GM21529 (cell line): ENCODE measurements around the gene KCTD5.
"Not testable (repeated sequence)": the region's sequence is repeated elsewhere in the genome, so short reads cannot be mapped to it uniquely, and the experiment has no call there.

Source experiments
- ATAC-seq: cut with Tn5 transposase; IDR thresholded peaks from one replicate; pipeline ENCODE4 v1.9.1; 2021; ENCODE audit not compliant: unreplicated experiment

KCTD5 gene

GRCh38 chr16:2696601-2697250 lies 14.4 kb downstream of the KCTD5 start:
- ATAC-seq, result not testable (repeated sequence)

GRCh38 chr16:2697401-2697948 lies 15.2 kb downstream of the KCTD5 start:
- ATAC-seq, result no peak

- no peak for ATAC-seq
These were observed 16.0 kb downstream of the KCTD5 start for GRCh38 chr16:2698103-2698870.

- ATAC-seq, result no peak
These were observed 16.8 kb downstream of the KCTD5 start for GRCh38 chr16:2698965-2699750.

GRCh38 chr16:2699791-2700600 lies 17.7 kb downstream of the KCTD5 start:
- ATAC-seq, result no peak

GRCh38 chr16:2700786-2701185 lies 18.5 kb downstream of the KCTD5 start:
- no peak for ATAC-seq

GRCh38 chr16:2701272-2701671 lies 18.9 kb downstream of the KCTD5 start:
- no peak for ATAC-seq

- no peak for ATAC-seq
These were observed 19.6 kb downstream of the KCTD5 start for GRCh38 chr16:2701713-2702437.

GRCh38 chr16:2702438-2702825 lies 20.1 kb downstream of the KCTD5 start:
- ATAC-seq, result no peak

GRCh38 chr16:2702871-2703745 lies 20.8 kb downstream of the KCTD5 start:
- no peak for ATAC-seq

GRCh38 chr16:2704166-2704982 lies 22.1 kb downstream of the KCTD5 start:
- ATAC-seq, result no peak

- no peak for ATAC-seq
These were observed 22.6 kb downstream of the KCTD5 start for GRCh38 chr16:2704983-2705275.

- no peak for ATAC-seq
These were observed 23.0 kb downstream of the KCTD5 start for GRCh38 chr16:2705351-2705750.

GRCh38 chr16:2706085-2706484 lies 23.8 kb downstream of the KCTD5 start:
- ATAC-seq, result no peak

GRCh38 chr16:2706611-2707311 lies 24.4 kb downstream of the KCTD5 start:
- no peak for ATAC-seq

GRCh38 chr16:2707368-2708289 lies 25.3 kb downstream of the KCTD5 start:
- no peak for ATAC-seq

GRCh38 chr16:2708290-2708639 lies 25.9 kb downstream of the KCTD5 start:
- no peak for ATAC-seq
